Kidney (tissue), 14 donors: ENCODE data around the gene PUM1. TPM values are rescaled to one million over a fixed set of nuclear protein-coding genes. Genes with fewer than 3 reads are reported as not detected.

Experiments
- DNase-seq, 5 donors: peaks; one replicate each; pipeline ENCODE4 v3.0.0-alpha.2; 2013 to 2020
- FAIRE-seq: peaks from 2 replicates; lab custom pipeline; 2012; peaks lifted over from hg19 to GRCh38; lab: Jason Lieb, UNC
- H3K27ac ChIP-seq, 2 donors: one replicate each; pipeline ENCODE4 v1.7.0; 2013; ENCODE audit warnings: low read depth in 2 of 2, low read length in 2 of 2, inconsistent platforms in 1 of 2
- H3K27me3 ChIP-seq: one replicate; pipeline ENCODE4 v1.7.1; 2013; ENCODE audit warnings: low read length, inconsistent platforms; ENCODE audit not compliant: control insufficient read depth, insufficient read depth
- H3K36me3 ChIP-seq, 3 donors: one replicate each; pipeline versions ENCODE4 v1.7.0 to v1.7.1; 2013; ENCODE audit warnings: low read length in 3 of 3, control low read depth in 1 of 3, inconsistent platforms in 1 of 3; ENCODE audit not compliant: insufficient read depth in 3 of 3, control insufficient read depth in 2 of 3
- H3K4me1 ChIP-seq, 3 donors: one replicate each; pipeline versions ENCODE4 v1.7.0 to v1.7.1; 2013; ENCODE audit warnings: low read length in 3 of 3, inconsistent platforms in 1 of 3, low read depth in 1 of 3; ENCODE audit not compliant: control insufficient read depth in 2 of 3, insufficient read depth in 2 of 3
- H3K4me3 ChIP-seq, 3 donors: one replicate each; pipeline versions ENCODE4 v1.7.0 to v1.8.1; 2013; ENCODE audit warnings: low read length in 3 of 3, control low read depth in 1 of 3, inconsistent platforms in 1 of 3
- H3K9ac ChIP-seq, 3 donors: one replicate each; pipeline versions ENCODE4 v1.7.0 to v1.7.1; 2013; ENCODE audit warnings: low read length in 3 of 3, control low read depth in 1 of 3, inconsistent platforms in 1 of 3
- H3K9me3 ChIP-seq, 3 donors: one replicate each; pipeline versions ENCODE4 v1.7.0 to v1.7.1; 2013; ENCODE audit warnings: low read length in 3 of 3, control low read depth in 1 of 3, inconsistent platforms in 1 of 3; ENCODE audit not compliant: control insufficient read depth in 2 of 3, insufficient read depth in 1 of 3
- CTCF ChIP-seq: IDR thresholded peaks from 3 replicates; pipeline ENCODE4 v1.5.1; 2012; ENCODE audit warnings: mild to moderate bottlenecking, moderate library complexity, borderline replicate concordance; ENCODE audit not compliant: insufficient read depth; ENCODE audit errors: extremely low read depth
- intact Hi-C: fragments of 100-400 bp; cut with DNase I; formaldehyde crosslinking; loops from one replicate; pipeline ENCODE4 v1.11.1; 2022
- polyA plus RNA-seq: library from polyadenylated mRNA; stranded (reverse); fragments of 350-450 nt; fragmentation: Illumina TruSeq; extraction: RNeasy Lipid Tissue Mini Kit (QIAGEN cat#74804); gene quantifications from one replicate; pipeline ENCODE4 v1.2.3, GENCODE V29; 2014; ENCODE audit warnings: low read depth, low replicate concordance; ENCODE audit not compliant: insufficient read depth
- total RNA-seq: library from RNA; stranded (reverse); fragmentation: NEBNext Ultra II Directional; extraction: Animal tissue kit (Norgen Biotek cat#: 25700); gene quantifications from one replicate; pipeline ENCODE4 v1.2.1, GENCODE V29; 2021
- donor health status: control.
- donor health status: control.
- donor health status: control.
- donor health status: control.
- donor health status: control.
- donor health status: DM: yes; HTN: yes; CAD: no.
- donor health status: Normal renal cell carcinoma (clear cell type).

Gene PUM1
- total and polyA plus RNA-seq, 2 donors from 2014 or later = 19.1 to 150 TPM

- H3K36me3 ChIP-seq = no peaks in the 10 kb centered on the region
These were observed 162.8 kb downstream of the PUM1 start for GRCh38 chr1:30902593-30903290.

GRCh38 chr1:30901798-30902581 is 163.5 kb downstream of the PUM1 start:
- no peaks in the 10 kb centered on the region for H3K9me3 ChIP-seq
- no peak overlapping the region for H3K4me3 ChIP-seq
- DNase-seq = peak in 1 of 5 donors; percentile 56
- H3K27ac ChIP-seq = peak overlapping the region; percentile 63 to 69
- no peak for TF ChIP-seq CTCF
- no peaks in the 10 kb centered on the region for H3K27me3 ChIP-seq
- no peak for FAIRE-seq
- intact Hi-C loops = no loop called here
- no peaks in the 10 kb centered on the region for H3K36me3 ChIP-seq
- H3K9ac ChIP-seq = no peak overlapping the region
- peaks cover 0 to 8% (median 0%) of the 10 kb centered on the region in 3 donors for H3K4me1 ChIP-seq

More at GRCh38 chr1:30902593-30903290, 162.8 kb downstream of the PUM1 start:
- Histone ChIP-seq H3K27me3 (no peaks in the 10 kb centered on the region), H3K27ac (peak overlapping the region; percentile 47 to 69), H3K4me3 (no peak overlapping the region), H3K9ac (no peak overlapping the region), H3K4me1 (peaks cover 0 to 15% (median 0%) of the 10 kb centered on the region in 3 donors), H3K9me3 (no peaks in the 10 kb centered on the region)
- intact Hi-C loops = no loop called here
- DNase-seq (peak in 1 of 5 donors; percentile 42), FAIRE-seq (no peak)
- TF ChIP-seq CTCF = no peak

- no peak for TF ChIP-seq CTCF
- peaks cover 0 to 10% (median 0%) of the 10 kb centered on the region in 3 donors for H3K4me1 ChIP-seq
- no peaks in the 10 kb centered on the region for H3K9me3 ChIP-seq
- DNase-seq (no peak), FAIRE-seq (no peak)
- H3K27me3 ChIP-seq = no peaks in the 10 kb centered on the region
- no peaks in the 10 kb centered on the region for H3K36me3 ChIP-seq
- no peak overlapping the region for H3K4me3 ChIP-seq
- no peak overlapping the region for H3K27ac ChIP-seq
- intact Hi-C loops = no loop called here
- H3K9ac ChIP-seq = no peak overlapping the region
These were observed 164.5 kb downstream of the PUM1 start for GRCh38 chr1:30900931-30901560.
